HFFc6 (cell line): ENCODE data around the gene RCVRN. TPM values are rescaled to one million over a fixed set of nuclear protein-coding genes. Genes with fewer than 3 reads are reported as not detected.

Source experiments
- DNase-seq: peaks from one replicate; pipeline ENCODE4 v3.0.0-alpha.2; 2018
- H3K27ac Mint-ChIP-seq: 2 replicates; pipeline ENCODE4 v1.8.0; 2020; ENCODE audit warnings: mild to moderate bottlenecking, mixed read lengths
- H3K27me3 Mint-ChIP-seq: 2 replicates; pipeline ENCODE4 v1.8.0; 2021; ENCODE audit warnings: mild to moderate bottlenecking, moderate library complexity, mixed read lengths; ENCODE audit not compliant: insufficient read depth
- H3K36me3 Mint-ChIP-seq: 2 replicates; pipeline ENCODE4 v1.8.0; 2021; ENCODE audit warnings: low read depth, mixed read lengths
- H3K4me1 Mint-ChIP-seq: 2 replicates; pipeline ENCODE4 v1.8.0; 2020; ENCODE audit warnings: low read depth, mixed read lengths
- H3K4me3 Mint-ChIP-seq: 2 replicates; pipeline ENCODE4 v1.8.0; 2020; ENCODE audit warnings: mild to moderate bottlenecking, moderate library complexity, mixed read lengths
- H3K9me3 Mint-ChIP-seq: 2 replicates; pipeline ENCODE4 v1.8.0; 2020; ENCODE audit warnings: mild to moderate bottlenecking, mixed read lengths
- total RNA-seq, 6 experiments: library from RNA; stranded (reverse); fragmentation: NEBNext Ultra II Directional; extraction: Animal tissue kit (Norgen Biotek cat#: 25700); gene quantifications; 2 replicates in 1 of 6; 3 replicates in 5 of 6; pipeline ENCODE4 v1.2.3, GENCODE V29; 2021
- TF ChIP-seq, protein P1 (sequence below): fragments of 200-600 bp; sonication (generic); IDR thresholded peaks from 2 replicates; pipeline ENCODE4 v1.5.0; 2021; ENCODE audit warnings: antibody characterized with exemption, mild to moderate bottlenecking

The RCVRN gene
- total RNA-seq, 6 experiments from 2014 or later = not detected

GRCh38 chr17:9942885-9943284, 37.8 kb upstream of the RCVRN start:
- H3K4me1 Mint-ChIP-seq = no peaks in the 10 kb centered on the region
- no peaks in the 10 kb centered on the region; the same call in 1 of the 2 replicates for H3K9me3 Mint-ChIP-seq
- no peaks in the 10 kb centered on the region for H3K36me3 Mint-ChIP-seq
- TF ChIP-seq, protein P1, sequence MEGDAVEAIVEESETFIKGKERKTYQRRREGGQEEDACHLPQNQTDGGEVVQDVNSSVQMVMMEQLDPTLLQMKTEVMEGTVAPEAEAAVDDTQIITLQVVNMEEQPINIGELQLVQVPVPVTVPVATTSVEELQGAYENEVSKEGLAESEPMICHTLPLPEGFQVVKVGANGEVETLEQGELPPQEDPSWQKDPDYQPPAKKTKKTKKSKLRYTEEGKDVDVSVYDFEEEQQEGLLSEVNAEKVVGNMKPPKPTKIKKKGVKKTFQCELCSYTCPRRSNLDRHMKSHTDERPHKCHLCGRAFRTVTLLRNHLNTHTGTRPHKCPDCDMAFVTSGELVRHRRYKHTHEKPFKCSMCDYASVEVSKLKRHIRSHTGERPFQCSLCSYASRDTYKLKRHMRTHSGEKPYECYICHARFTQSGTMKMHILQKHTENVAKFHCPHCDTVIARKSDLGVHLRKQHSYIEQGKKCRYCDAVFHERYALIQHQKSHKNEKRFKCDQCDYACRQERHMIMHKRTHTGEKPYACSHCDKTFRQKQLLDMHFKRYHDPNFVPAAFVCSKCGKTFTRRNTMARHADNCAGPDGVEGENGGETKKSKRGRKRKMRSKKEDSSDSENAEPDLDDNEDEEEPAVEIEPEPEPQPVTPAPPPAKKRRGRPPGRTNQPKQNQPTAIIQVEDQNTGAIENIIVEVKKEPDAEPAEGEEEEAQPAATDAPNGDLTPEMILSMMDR = no peak
- DNase-seq = no peak
- H3K27ac Mint-ChIP-seq = no peak overlapping the region
- H3K27me3 Mint-ChIP-seq = peaks cover 5% of the 10 kb centered on the region
- H3K4me3 Mint-ChIP-seq = no peak overlapping the region

DNA sequence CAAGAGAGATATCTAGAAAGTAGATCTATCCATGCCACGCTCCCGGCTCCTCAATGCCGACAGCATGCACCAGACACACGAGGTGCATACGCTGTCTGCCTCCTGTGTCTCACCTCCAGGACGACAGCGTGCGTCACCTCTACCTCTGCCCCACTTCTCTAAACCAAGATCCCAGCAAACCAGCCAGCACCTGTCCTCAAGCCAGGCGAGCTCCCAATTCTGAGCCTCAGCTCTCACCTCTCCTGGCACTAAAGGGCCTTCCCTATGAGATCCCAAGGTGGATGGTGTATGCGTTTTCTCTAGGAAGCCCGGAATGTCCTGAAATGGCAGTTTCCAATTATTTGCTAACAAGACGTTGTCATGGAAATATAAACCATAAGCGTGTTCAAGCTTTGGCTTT, 36.2 kb upstream of the RCVRN start:
- no peaks in the 10 kb centered on the region; the same call in 1 of the 2 replicates for H3K9me3 Mint-ChIP-seq
- H3K4me3 Mint-ChIP-seq = no peak overlapping the region
- no peaks in the 10 kb centered on the region for H3K36me3 Mint-ChIP-seq
- H3K27me3 Mint-ChIP-seq = peaks cover 6% of the 10 kb centered on the region
- H3K4me1 Mint-ChIP-seq = no peaks in the 10 kb centered on the region
- no peak overlapping the region for H3K27ac Mint-ChIP-seq
- DNase-seq = no peak
- TF ChIP-seq, protein P1 = no peak

DNA sequence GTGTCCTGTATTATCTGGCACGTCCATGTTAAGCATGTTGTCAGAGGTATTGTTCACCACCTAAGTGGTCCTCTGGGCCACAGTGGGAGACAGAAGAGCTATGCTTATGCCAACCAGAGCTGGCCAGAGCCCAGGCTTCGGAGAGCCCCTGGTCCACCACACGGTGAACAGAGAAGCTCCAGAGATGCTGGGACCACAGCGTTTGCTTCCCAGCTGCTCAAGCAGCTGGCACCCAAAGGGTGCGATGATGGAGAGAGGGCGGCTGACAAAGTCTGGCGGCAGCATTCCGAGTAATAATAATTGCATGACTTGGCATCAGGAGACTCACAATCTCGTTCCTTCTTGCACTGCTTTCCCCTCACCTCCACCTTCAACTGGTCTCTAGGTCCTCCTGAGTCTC, 35.8 kb upstream of the RCVRN start:
- no peak for DNase-seq
- Mint-ChIP-seq H3K36me3 (no peaks in the 10 kb centered on the region), H3K9me3 (no peaks in the 10 kb centered on the region; the same call in 1 of the 2 replicates), H3K4me3 (no peak overlapping the region), H3K27ac (no peak overlapping the region), H3K27me3 (peaks cover 6% of the 10 kb centered on the region), H3K4me1 (no peaks in the 10 kb centered on the region)
- TF ChIP-seq, protein P1 = no peak

- DNase-seq = no peak
- Mint-ChIP-seq H3K4me1 (no peaks in the 10 kb centered on the region), H3K9me3 (no peaks in the 10 kb centered on the region; the same call in 1 of the 2 replicates), H3K27me3 (peaks cover 6% of the 10 kb centered on the region), H3K36me3 (no peaks in the 10 kb centered on the region), H3K27ac (no peak overlapping the region), H3K4me3 (no peak overlapping the region)
- TF ChIP-seq, protein P1 = no peak
These were observed 33.7 kb upstream of the RCVRN start for GRCh38 chr17:9938764-9939163.

DNA sequence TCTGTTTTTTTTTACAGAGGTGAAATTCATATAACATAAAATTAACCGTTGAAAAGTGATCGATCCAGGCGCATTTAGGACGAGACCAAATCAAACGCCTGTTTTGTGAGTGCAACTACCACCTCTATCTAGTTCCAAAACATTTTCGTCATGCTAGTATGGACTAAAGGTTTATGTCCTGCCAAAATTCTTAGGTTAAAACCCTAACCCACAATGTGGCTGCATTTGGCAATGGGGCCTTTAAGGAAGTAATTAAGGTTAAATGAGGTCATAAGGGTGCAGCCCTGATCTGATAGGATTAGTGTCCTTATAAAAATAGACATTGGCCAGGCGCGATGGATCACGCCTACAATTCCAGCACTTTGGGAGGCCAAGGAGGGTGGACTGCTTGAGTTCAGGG, 32.8 kb upstream of the RCVRN start:
- TF ChIP-seq, protein P1 = no peak
- Mint-ChIP-seq H3K9me3 (no peaks in the 10 kb centered on the region; the same call in 1 of the 2 replicates), H3K4me3 (no peak overlapping the region), H3K4me1 (no peaks in the 10 kb centered on the region; the same call in 1 of the 2 replicates), H3K27me3 (peaks cover 6% of the 10 kb centered on the region), H3K27ac (no peak overlapping the region), H3K36me3 (no peaks in the 10 kb centered on the region)
- DNase-seq = no peak

GRCh38 chr17:9937241-9937761, 32.2 kb upstream of the RCVRN start:
- TF ChIP-seq, protein P1 = no peak
- no peak for DNase-seq
- H3K27me3 Mint-ChIP-seq = peaks cover 4% of the 10 kb centered on the region
- H3K9me3 Mint-ChIP-seq = no peaks in the 10 kb centered on the region; the same call in 1 of the 2 replicates
- H3K36me3 Mint-ChIP-seq = no peaks in the 10 kb centered on the region
- H3K27ac Mint-ChIP-seq = no peak overlapping the region
- H3K4me1 Mint-ChIP-seq = peaks cover 6% of the 10 kb centered on the region; the same call in 1 of the 2 replicates
- H3K4me3 Mint-ChIP-seq = no peak overlapping the region
